Measurements from ENCODE around the gene FAM163B. TPM values are rescaled to one million over a fixed set of nuclear protein-coding genes. Genes with fewer than 3 reads are reported as not detected.

The FAM163B gene
- total RNA-seq, 4 donors from 2014 or later, result 0.64 TPM; not detected in 3

DNA sequence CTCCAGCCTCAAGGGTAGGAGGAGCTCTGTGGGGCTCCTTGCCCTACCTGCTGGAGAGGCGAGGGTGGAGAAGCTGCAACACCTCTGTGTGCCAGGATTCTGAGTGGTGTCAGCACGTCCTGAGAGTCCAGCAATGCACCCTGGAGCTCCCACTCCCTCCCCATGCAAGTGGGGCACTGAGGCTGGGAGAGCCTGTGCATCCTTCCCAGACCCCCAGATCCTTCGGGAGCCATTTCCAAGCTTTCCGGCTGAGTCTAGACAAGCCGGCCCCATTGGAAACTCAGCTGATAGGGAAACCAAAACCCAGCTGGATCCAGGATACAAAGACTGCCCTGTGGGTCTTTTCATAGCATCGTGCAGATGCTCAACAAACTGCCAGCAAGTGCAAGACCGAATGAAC is 1.8 kb downstream of the FAM163B start:
- Histone ChIP-seq H3K36me3 (no peaks in the 10 kb centered on the region), H3K4me3 (no peak overlapping the region), H3K4me1 (no peaks in the 10 kb centered on the region), H3K27me3 (peaks cover 85% of the 10 kb centered on the region), H3K27ac (no peak overlapping the region), H3K9me3 (no peaks in the 10 kb centered on the region)
- intact Hi-C loops (cut with DNase I; ENCODE audit: low total_unique reads), result no loop called here
- in situ Hi-C loops (cut with MboI; ENCODE audit: low pct_ligation_motif_present in 1 of 4, low pct_unique_long_range_greater_than_20kb in 1 of 4, low sequenced_read_pairs in 3 of 4), result no loop called here
- DNase-seq, result no peak
- no peak for TF ChIP-seq EP300 (IDR thresholded peaks at IDR 0.05; ENCODE audit: low read depth)
- 51% methylated on average over 7 of the region's 7 CpGs; no CpG with 5 or more reads in 1 of the 2 donors for WGBS, 2 donors (ENCODE audit: low coverage in 1 of 2)

- no peaks in the 10 kb centered on the region for H3K36me3 ChIP-seq
- no peaks in the 10 kb centered on the region for H3K9me3 ChIP-seq
- TF ChIP-seq POLR2A (IDR thresholded peaks at IDR 0.05) (no peak), POLR2AphosphoS5 (IDR thresholded peaks at IDR 0.05) (no peak), EP300 (IDR thresholded peaks at IDR 0.05; ENCODE audit: low read depth) (no peak)
- TF ChIP-seq, protein P1, sequence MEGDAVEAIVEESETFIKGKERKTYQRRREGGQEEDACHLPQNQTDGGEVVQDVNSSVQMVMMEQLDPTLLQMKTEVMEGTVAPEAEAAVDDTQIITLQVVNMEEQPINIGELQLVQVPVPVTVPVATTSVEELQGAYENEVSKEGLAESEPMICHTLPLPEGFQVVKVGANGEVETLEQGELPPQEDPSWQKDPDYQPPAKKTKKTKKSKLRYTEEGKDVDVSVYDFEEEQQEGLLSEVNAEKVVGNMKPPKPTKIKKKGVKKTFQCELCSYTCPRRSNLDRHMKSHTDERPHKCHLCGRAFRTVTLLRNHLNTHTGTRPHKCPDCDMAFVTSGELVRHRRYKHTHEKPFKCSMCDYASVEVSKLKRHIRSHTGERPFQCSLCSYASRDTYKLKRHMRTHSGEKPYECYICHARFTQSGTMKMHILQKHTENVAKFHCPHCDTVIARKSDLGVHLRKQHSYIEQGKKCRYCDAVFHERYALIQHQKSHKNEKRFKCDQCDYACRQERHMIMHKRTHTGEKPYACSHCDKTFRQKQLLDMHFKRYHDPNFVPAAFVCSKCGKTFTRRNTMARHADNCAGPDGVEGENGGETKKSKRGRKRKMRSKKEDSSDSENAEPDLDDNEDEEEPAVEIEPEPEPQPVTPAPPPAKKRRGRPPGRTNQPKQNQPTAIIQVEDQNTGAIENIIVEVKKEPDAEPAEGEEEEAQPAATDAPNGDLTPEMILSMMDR (IDR thresholded peaks at IDR 0.05), result no peak
- DNase-seq, result no peak
- no peaks in the 10 kb centered on the region for H3K4me1 ChIP-seq
- whole genome bisulfite sequencing, 2 donors (ENCODE audit: low coverage in 1 of 2), result 44 to 47% methylated on average over 1 to 8 of the region's 8 CpGs
- no peak overlapping the region for H3K27ac ChIP-seq
- no peak overlapping the region for H3K4me3 ChIP-seq
- intact Hi-C loops (cut with DNase I; ENCODE audit: low total_unique reads) (no loop called here), in situ Hi-C loops (cut with MboI; ENCODE audit: low pct_ligation_motif_present in 1 of 4, low pct_unique_long_range_greater_than_20kb in 1 of 4, low sequenced_read_pairs in 3 of 4) (no loop called here)
- H3K27me3 ChIP-seq, result peaks cover 89% of the 10 kb centered on the region
Measured at GRCh38 chr9:133606708-133607025, 2.5 kb downstream of the FAM163B start.

GRCh38 chr9:133605856-133606707 is 3.1 kb downstream of the FAM163B start:
- TF ChIP-seq, protein P1 (IDR thresholded peaks at IDR 0.05), result no peak
- TF ChIP-seq EP300 (IDR thresholded peaks at IDR 0.05; ENCODE audit: low read depth) (no peak), POLR2AphosphoS5 (IDR thresholded peaks at IDR 0.05) (no peak), POLR2A (IDR thresholded peaks at IDR 0.05) (no peak)
- H3K4me3 ChIP-seq, result no peak overlapping the region
- H3K36me3 ChIP-seq, result no peaks in the 10 kb centered on the region
- no peak for DNase-seq
- H3K27ac ChIP-seq, result no peak overlapping the region
- WGBS, 2 donors (ENCODE audit: low coverage in 1 of 2), result 75% methylated on average over 15 of the region's 16 CpGs; no CpG with 5 or more reads in 1 of the 2 donors
- peaks cover 83% of the 10 kb centered on the region for H3K27me3 ChIP-seq
- intact Hi-C loops (cut with DNase I; ENCODE audit: low total_unique reads), result no loop called here
- in situ Hi-C loops (cut with MboI; ENCODE audit: low pct_ligation_motif_present in 1 of 4, low pct_unique_long_range_greater_than_20kb in 1 of 4, low sequenced_read_pairs in 3 of 4), result no loop called here
- no peaks in the 10 kb centered on the region for H3K9me3 ChIP-seq
- H3K4me1 ChIP-seq, result no peaks in the 10 kb centered on the region

- 88% methylated on average over 17 of the region's 17 CpGs; no CpG with 5 or more reads in 1 of the 2 donors for WGBS, 2 donors (ENCODE audit: low coverage in 1 of 2)
- intact Hi-C loops (cut with DNase I; ENCODE audit: low total_unique reads) (no loop called here), in situ Hi-C loops (cut with MboI; ENCODE audit: low pct_ligation_motif_present in 1 of 4, low pct_unique_long_range_greater_than_20kb in 1 of 4, low sequenced_read_pairs in 3 of 4) (no loop called here)
- no peaks in the 10 kb centered on the region for H3K4me1 ChIP-seq
- H3K4me3 ChIP-seq, result no peak overlapping the region
- H3K27ac ChIP-seq, result no peak overlapping the region
- TF ChIP-seq POLR2AphosphoS5 (IDR thresholded peaks at IDR 0.05) (no peak), POLR2A (IDR thresholded peaks at IDR 0.05) (no peak), EP300 (IDR thresholded peaks at IDR 0.05; ENCODE audit: low read depth) (no peak)
- TF ChIP-seq, protein P1 (IDR thresholded peaks at IDR 0.05), result no peak
- peaks cover 77% of the 10 kb centered on the region for H3K27me3 ChIP-seq
- no peak for DNase-seq
- H3K9me3 ChIP-seq, result no peaks in the 10 kb centered on the region
- H3K36me3 ChIP-seq, result no peaks in the 10 kb centered on the region
Measured at GRCh38 chr9:133605446-133605845, 3.7 kb downstream of the FAM163B start.

Measured in transverse colon (tissue), 4 donors.